IPS-18a (cell line): ENCODE data around the gene ATG7.
"Not testable (repeated sequence)": the region's sequence is repeated elsewhere in the genome, so short reads cannot be mapped to it uniquely, and the experiment has no call there.

Experiments
- H3K27ac ChIP-seq: one replicate; pipeline ENCODE4 v1.5.1; 2013; ENCODE audit warnings: low read length
- H3K27me3 ChIP-seq: one replicate; pipeline ENCODE4 v1.6.1; 2013; ENCODE audit warnings: mild to moderate bottlenecking, low read length; ENCODE audit not compliant: control insufficient read depth, insufficient read depth
- H3K36me3 ChIP-seq: one replicate; pipeline ENCODE4 v1.6.1; 2013; ENCODE audit warnings: low read depth, low read length; ENCODE audit not compliant: control insufficient read depth
- H3K4me1 ChIP-seq: one replicate; pipeline ENCODE4 v1.6.1; 2013; ENCODE audit warnings: low read depth, low read length; ENCODE audit not compliant: control insufficient read depth
- H3K4me3 ChIP-seq: one replicate; pipeline ENCODE4 v1.5.1; 2013; ENCODE audit warnings: low read length
- H3K9ac ChIP-seq: one replicate; pipeline ENCODE4 v1.6.1; 2013; ENCODE audit warnings: mild to moderate bottlenecking, low read length, moderate library complexity
- H3K9me3 ChIP-seq: one replicate; pipeline ENCODE4 v1.6.1; 2013; ENCODE audit warnings: low read depth, low read length; ENCODE audit not compliant: control insufficient read depth

The ATG7 gene

GRCh38 chr3:11587766-11588165, 315.6 kb downstream of the ATG7 start:
- Histone ChIP-seq H3K27me3 (no peaks in the 10 kb centered on the region), H3K9ac (no peak overlapping the region), H3K4me1 (peaks cover 38% of the 10 kb centered on the region), H3K4me3 (no peak overlapping the region), H3K9me3 (no peaks in the 10 kb centered on the region), H3K27ac (no peak overlapping the region), H3K36me3 (no peaks in the 10 kb centered on the region)

DNA sequence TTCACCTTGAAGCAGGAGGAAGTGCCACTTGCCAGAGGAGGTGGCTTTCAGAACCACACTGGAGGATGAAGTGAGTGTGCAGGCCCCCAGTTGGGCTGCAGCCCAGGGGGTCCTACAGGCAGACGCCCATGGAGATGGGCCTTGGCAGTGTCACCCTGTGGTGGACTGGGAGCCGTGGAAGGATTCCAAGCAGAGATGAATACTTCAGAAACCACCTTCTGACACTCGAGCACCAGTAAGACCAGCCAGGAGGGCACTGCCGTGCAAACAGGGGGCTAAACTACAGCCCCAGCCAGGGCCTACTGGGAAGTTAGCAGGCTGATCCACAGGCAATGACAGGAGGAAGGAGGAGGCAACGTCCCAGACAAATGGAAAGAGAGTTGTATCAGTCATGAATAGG, 316.1 kb downstream of the ATG7 start:
- H3K4me1 ChIP-seq, result peaks cover 38% of the 10 kb centered on the region
- H3K27ac ChIP-seq, result no peak overlapping the region
- no peaks in the 10 kb centered on the region for H3K36me3 ChIP-seq

GRCh38 chr3:11588755-11589154, 316.6 kb downstream of the ATG7 start:
- H3K4me1 ChIP-seq, result peaks cover 37% of the 10 kb centered on the region
- no peak overlapping the region for H3K4me3 ChIP-seq
- no peaks in the 10 kb centered on the region for H3K9me3 ChIP-seq
- no peaks in the 10 kb centered on the region for H3K27me3 ChIP-seq
- no peaks in the 10 kb centered on the region for H3K36me3 ChIP-seq
- H3K9ac ChIP-seq, result no peak overlapping the region
- no peak overlapping the region for H3K27ac ChIP-seq

More for the DNA sequence above, 316.1 kb downstream of the ATG7 start:
- H3K4me3 ChIP-seq, result no peak overlapping the region
- no peaks in the 10 kb centered on the region for H3K27me3 ChIP-seq
- H3K9ac ChIP-seq, result no peak overlapping the region
- no peaks in the 10 kb centered on the region for H3K9me3 ChIP-seq

- Histone ChIP-seq H3K27ac (no peak overlapping the region), H3K4me1 (peaks cover 44% of the 10 kb centered on the region), H3K9ac (no peak overlapping the region), H3K36me3 (no peaks in the 10 kb centered on the region), H3K27me3 (no peaks in the 10 kb centered on the region), H3K4me3 (no peak overlapping the region), H3K9me3 (no peaks in the 10 kb centered on the region)
Observed at GRCh38 chr3:11589706-11590105, 317.5 kb downstream of the ATG7 start.

DNA sequence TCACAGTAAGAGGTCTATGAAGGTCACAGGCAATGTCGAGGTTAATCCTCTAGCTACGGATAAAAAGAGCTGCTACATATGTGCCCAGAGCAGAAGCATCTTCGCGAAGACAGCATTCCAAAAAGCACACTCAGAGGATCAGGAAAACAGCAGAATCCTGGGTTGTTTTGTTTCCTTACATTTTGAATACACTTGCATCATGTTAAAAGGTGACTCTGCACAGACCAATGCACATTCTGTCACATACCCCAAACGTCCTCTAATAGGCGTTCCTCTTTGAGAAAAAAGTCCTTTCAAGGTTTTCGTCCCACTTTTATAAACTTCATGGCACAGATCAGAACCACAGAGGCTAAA, 318.8 kb downstream of the ATG7 start:
- Histone ChIP-seq H3K4me1 (peaks cover 44% of the 10 kb centered on the region), H3K9ac (peak overlapping the region; percentile 0), H3K27me3 (no peaks in the 10 kb centered on the region), H3K36me3 (no peaks in the 10 kb centered on the region), H3K4me3 (no peak overlapping the region), H3K27ac (peak overlapping the region; percentile 4), H3K9me3 (no peaks in the 10 kb centered on the region)

DNA sequence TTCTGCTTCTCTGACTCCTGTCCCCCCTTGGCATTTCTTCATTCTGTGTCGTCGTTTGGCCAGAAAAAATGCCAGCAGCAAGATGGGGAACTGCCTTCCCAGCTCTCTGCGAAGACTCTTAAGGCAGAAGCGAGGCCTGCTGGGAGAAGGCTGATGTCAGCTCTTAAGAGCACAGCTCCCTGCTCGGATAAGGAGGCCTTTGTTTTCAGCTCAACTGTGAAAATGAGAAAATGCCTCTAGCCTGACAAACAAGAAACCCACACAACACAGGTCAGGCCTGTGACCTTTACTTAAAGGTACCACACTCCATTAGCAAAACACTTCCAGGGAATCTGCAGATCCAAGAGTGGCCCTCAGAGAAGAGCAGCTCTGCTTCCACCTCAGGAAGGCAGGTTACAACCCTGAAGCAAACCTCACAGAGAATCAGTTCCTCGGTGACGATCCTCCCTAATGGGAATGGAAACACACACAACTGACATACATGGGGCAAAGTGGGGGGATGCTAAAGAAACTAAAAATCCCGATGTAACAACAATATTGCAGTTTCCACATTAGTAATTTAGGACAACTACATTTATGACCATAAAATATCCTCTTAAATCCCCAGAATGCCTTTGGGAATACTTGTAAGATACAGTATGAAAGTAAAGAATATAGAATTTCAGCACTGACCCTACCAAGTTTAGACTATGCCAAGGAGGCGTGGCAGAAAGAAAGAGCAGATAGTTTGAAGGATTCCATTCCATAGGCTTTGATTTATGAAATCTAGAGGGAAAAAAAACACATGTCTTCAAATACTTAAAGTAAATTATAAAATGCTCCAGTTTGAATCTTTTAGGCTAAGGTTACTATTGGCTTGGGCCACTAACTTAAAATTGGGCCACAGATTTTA, 319.4 kb downstream of the ATG7 start:
- peak overlapping the region; percentile 0 for H3K9ac ChIP-seq
- H3K27ac ChIP-seq, result peak overlapping the region; percentile 4
- no peaks in the 10 kb centered on the region for H3K9me3 ChIP-seq
- no peaks in the 10 kb centered on the region for H3K36me3 ChIP-seq
- no peaks in the 10 kb centered on the region for H3K27me3 ChIP-seq
- H3K4me3 ChIP-seq, result no peak overlapping the region
- H3K4me1 ChIP-seq, result peaks cover 44% of the 10 kb centered on the region

DNA sequence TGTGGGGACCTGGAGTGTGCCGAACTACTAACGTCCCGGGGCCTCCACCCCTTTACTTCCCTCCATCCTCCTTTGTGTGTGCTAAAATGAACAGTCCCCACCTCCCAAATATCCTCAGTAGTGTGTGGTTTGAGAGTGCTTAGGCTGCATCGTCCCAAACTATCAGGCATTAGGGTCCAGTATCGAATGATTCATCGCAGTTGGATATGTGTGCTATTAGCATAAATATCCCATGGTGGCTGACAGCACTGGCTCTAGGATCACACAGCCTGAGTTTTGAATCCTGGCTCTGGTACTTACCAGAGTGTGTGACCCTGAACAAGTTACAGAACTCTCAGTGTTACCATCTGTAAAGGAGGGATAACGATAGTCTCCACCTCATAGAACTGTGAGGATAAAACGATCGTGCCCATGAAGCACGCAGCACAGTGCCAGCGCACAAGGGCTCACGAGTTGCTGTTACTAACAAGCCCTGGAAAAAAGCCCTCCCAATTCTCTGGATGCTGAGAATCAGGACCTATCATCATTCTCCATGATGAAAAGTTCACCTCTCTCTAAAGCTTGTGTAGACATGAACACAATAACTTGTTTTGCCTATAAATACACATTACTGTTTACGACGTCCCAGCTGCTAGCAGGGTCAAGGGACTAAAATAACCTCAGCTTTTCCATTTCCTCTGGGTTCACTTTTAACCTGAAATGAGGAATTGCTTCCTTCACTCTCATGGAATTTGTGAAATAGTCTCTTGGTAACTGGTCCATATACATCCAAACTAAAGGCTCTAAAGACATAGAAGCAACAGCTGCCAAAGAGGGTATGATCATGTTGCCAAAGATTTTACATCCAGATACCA, 320.5 kb downstream of the ATG7 start:
- Histone ChIP-seq H3K4me1 (peaks cover 44% of the 10 kb centered on the region), H3K36me3 (no peaks in the 10 kb centered on the region), H3K9ac (no peak overlapping the region), H3K27me3 (no peaks in the 10 kb centered on the region), H3K4me3 (no peak overlapping the region), H3K9me3 (no peaks in the 10 kb centered on the region), H3K27ac (peak overlapping the region; percentile 4)

DNA sequence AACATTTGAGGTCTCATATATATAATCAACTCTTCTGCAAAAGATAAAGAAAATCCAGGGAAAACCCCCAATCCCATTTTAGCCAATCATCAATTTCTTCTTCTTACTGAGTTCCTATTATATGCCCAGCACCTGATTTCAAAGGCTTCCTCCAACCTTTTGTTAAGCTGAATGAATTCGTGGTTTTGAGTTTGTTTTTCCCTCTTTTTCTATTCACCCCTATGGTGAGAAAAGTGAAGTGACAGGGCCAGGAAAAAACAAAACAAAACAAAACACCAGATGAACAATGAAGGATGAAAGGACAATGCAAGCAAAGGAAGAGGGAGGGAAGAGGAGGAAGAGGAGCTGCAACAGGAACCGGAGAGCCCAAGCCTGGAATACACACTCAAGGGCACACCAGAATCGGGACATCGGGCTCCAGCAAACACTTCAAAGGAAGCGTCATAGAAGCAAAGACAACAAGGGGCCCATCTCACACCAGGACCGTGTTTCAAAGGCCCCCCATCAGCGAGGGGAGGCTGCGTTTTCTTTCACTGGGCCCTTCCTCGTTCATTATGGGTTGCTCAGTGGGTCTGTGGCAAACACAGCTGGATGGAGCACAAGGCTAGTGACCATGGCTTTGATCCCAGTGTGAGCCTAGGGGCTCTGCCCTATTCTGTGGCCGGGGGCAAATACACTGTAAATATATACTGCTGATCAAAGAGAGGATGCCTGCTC, 321.3 kb downstream of the ATG7 start:
- Histone ChIP-seq H3K27me3 (no peaks in the 10 kb centered on the region), H3K36me3 (no peaks in the 10 kb centered on the region), H3K4me1 (peaks cover 44% of the 10 kb centered on the region), H3K4me3 (no peak overlapping the region), H3K27ac (no peak overlapping the region), H3K9ac (no peak overlapping the region), H3K9me3 (no peaks in the 10 kb centered on the region)

DNA sequence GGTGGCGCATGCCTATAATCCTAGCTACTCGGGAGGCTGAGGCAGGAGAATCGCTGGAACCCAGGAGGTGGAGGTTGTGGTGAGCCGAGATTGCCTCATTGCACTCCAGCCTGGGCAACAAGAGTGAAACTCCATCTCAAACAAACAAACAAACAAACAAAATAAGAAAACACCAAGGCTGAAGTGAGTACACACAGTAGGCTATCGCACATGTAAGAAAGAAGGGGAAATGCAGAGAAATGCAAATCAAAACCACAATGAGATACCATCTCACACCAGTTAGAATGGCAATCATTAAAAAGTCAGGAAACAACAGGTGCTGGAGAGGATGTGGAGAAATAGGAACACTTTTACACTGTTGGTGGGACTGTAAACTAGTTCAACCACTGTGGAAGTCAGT, 322.8 kb downstream of the ATG7 start:
- peaks cover 45% of the 10 kb centered on the region for H3K4me1 ChIP-seq
- H3K9ac ChIP-seq, H3K36me3 ChIP-seq, H3K4me3 ChIP-seq, H3K9me3 ChIP-seq, H3K27ac ChIP-seq, H3K27me3 ChIP-seq: not testable (repeated sequence)

DNA sequence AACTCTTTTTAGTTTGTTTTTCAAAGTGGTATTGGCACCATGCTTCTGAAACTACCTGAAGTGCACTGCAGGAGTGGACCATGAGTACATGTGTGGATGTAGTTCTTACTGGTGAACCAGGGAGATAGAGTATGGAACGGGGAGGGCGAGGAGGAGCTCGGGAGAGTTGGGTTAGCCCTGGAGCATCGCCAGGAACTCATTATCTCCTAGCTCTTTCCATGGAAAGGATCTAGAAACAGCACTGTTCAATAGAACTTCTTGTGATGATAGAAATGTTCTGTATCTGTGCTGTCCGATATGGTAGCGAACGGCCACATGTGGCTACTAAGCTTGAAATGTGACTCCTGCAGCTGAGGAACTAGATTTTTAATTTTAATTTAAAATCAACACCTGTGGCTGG, 324.2 kb downstream of the ATG7 start:
- H3K4me3 ChIP-seq, result no peak overlapping the region
- no peaks in the 10 kb centered on the region for H3K27me3 ChIP-seq
- no peak overlapping the region for H3K27ac ChIP-seq
- H3K36me3 ChIP-seq, result no peaks in the 10 kb centered on the region
- no peaks in the 10 kb centered on the region for H3K9me3 ChIP-seq
- no peak overlapping the region for H3K9ac ChIP-seq
- H3K4me1 ChIP-seq, result peaks cover 46% of the 10 kb centered on the region

GRCh38 chr3:11600501-11601282, 328.5 kb downstream of the ATG7 start:
- no peak overlapping the region for H3K9ac ChIP-seq
- H3K27ac ChIP-seq, result peak overlapping the region; percentile 22
- no peaks in the 10 kb centered on the region for H3K9me3 ChIP-seq
- H3K4me3 ChIP-seq, result no peak overlapping the region
- no peaks in the 10 kb centered on the region for H3K36me3 ChIP-seq
- peaks cover 51% of the 10 kb centered on the region for H3K4me1 ChIP-seq
- no peaks in the 10 kb centered on the region for H3K27me3 ChIP-seq
